Activated naive CD8-positive, alpha-beta T cell treated with anti-CD3 and anti-CD28 coated beads, Interleukin-2, amount 10 ng/mL, durations not matched to agents 7 days and 5 days (primary cell): ENCODE data around the gene ZFYVE27. TPM values are rescaled to one million over a fixed set of nuclear protein-coding genes. Genes with fewer than 3 reads are reported as not detected.

Experiments used
- ATAC-seq: fragments of 150-1000 bp; cut with Tn5 transposase; one replicate; pipeline ENCODE4 v1.10.0; 2021; ENCODE audit warnings: low read depth, moderate library complexity
- POLR2A ChIA-PET: fragments of 350-600 bp; sonication (Branson Sonifier 250); formaldehyde crosslinking; loops from one replicate; lab custom pipeline; 2021; ENCODE audit warnings: antibody characterized with exemption; lab: Charles Lee
- DNase-seq: peaks from one replicate; pipeline ENCODE4 v3.0.0; 2021
- H3K27ac Mint-ChIP-seq: one replicate; pipeline ENCODE4 v1.8.0; 2022; ENCODE audit warnings: mild to moderate bottlenecking, mixed read lengths
- H3K27me3 Mint-ChIP-seq: one replicate; pipeline ENCODE4 v1.8.0; 2022; ENCODE audit warnings: mild to moderate bottlenecking, moderate library complexity, mixed read lengths
- H3K36me3 Mint-ChIP-seq: one replicate; pipeline ENCODE4 v1.8.0; 2021; ENCODE audit warnings: mild to moderate bottlenecking, mixed read lengths
- H3K4me1 Mint-ChIP-seq: one replicate; pipeline ENCODE4 v1.8.0; 2021; ENCODE audit warnings: mixed read lengths
- H3K4me3 Mint-ChIP-seq: one replicate; pipeline ENCODE4 v1.8.0; 2022; ENCODE audit warnings: mild to moderate bottlenecking, moderate library complexity, mixed read lengths
- H3K9me3 Mint-ChIP-seq: one replicate; pipeline ENCODE4 v1.8.0; 2021; ENCODE audit warnings: mixed read lengths
- total RNA-seq, 2 experiments: library from RNA; stranded (reverse); gene quantifications; one replicate each; pipeline ENCODE4 v1.2.3, GENCODE V29; 2021

Gene ZFYVE27
- total RNA-seq, 2 experiments from 2014 or later = 36.9 to 43.4 TPM

DNA sequence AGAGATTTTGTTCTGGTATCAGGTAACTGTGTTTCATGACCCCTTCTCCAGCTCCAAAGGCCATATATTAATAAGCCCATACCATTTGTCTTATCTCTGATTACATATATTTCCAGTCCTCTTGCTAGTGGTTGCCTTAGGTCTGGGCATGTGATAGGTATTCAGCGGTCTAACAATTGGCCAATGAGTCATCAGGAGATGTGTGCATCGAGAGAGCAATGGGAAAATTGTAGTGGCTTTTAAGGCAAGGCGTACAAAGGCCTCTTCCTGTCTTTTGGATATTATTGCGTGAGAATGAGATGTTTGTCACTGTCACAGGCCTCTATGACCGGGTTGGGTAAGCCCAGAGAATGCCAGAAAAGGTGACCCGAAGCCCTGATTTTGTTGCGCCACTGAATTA, 73.5 kb downstream of the ZFYVE27 start:
- no peak for ATAC-seq
- Mint-ChIP-seq H3K4me1 (no peaks in the 10 kb centered on the region), H3K27me3 (peaks cover 3% of the 10 kb centered on the region), H3K4me3 (no peak overlapping the region), H3K36me3 (no peaks in the 10 kb centered on the region), H3K27ac (no peak overlapping the region), H3K9me3 (no peaks in the 10 kb centered on the region)
- no peak for DNase-seq
- POLR2A ChIA-PET = no interaction called here

Other genes with a start within 250 kb of the ZFYVE27 start
- 10 to 100 TPM; 87.9 to 89.7 TPM for gene MMS19, start 238.7 kb upstream of the ZFYVE27 start, total RNA-seq
- 1 to 10 TPM; 1.1 to 1.4 TPM for gene UBTD1, start 238.2 kb upstream of the ZFYVE27 start, total RNA-seq
- under 1 TPM in 1 of 2 experiments, not detected in 1; 0.23 TPM for gene ANKRD2, start 164.3 kb upstream of the ZFYVE27 start, total RNA-seq
- gene HOGA1, start 152.7 kb upstream of the ZFYVE27 start, total RNA-seq = not detected
- gene C10orf62, start 147.4 kb upstream of the ZFYVE27 start, total RNA-seq = not detected
- 1 to 10 TPM; 1.7 to 2.2 TPM for gene MORN4, start 103.6 kb upstream of the ZFYVE27 start, total RNA-seq
- 10 to 100 TPM in 1 of 2 experiments, 1 to 10 TPM in 1; 9.3 to 10.9 TPM for gene PI4K2A, start 96.5 kb upstream of the ZFYVE27 start, total RNA-seq
- 1 to 10 TPM; 2.4 to 2.9 TPM for gene AVPI1, start 49.9 kb upstream of the ZFYVE27 start, total RNA-seq
- gene MARVELD1, start 23.4 kb upstream of the ZFYVE27 start, total RNA-seq = 1 to 10 TPM; 2.6 to 3.3 TPM
- under 1 TPM; 0.22 to 0.23 TPM for gene SFRP5, start 34.9 kb downstream of the ZFYVE27 start, total RNA-seq
- gene GOLGA7B, start 112.7 kb downstream of the ZFYVE27 start, total RNA-seq = 10 to 100 TPM; 10.8 to 12.0 TPM